ENCODE results near the gene ZNF438.
"Not testable (repeated sequence)": the region's sequence is repeated elsewhere in the genome, so short reads cannot be mapped to it uniquely, and the experiment has no call there.

ZNF438 gene, protein sequence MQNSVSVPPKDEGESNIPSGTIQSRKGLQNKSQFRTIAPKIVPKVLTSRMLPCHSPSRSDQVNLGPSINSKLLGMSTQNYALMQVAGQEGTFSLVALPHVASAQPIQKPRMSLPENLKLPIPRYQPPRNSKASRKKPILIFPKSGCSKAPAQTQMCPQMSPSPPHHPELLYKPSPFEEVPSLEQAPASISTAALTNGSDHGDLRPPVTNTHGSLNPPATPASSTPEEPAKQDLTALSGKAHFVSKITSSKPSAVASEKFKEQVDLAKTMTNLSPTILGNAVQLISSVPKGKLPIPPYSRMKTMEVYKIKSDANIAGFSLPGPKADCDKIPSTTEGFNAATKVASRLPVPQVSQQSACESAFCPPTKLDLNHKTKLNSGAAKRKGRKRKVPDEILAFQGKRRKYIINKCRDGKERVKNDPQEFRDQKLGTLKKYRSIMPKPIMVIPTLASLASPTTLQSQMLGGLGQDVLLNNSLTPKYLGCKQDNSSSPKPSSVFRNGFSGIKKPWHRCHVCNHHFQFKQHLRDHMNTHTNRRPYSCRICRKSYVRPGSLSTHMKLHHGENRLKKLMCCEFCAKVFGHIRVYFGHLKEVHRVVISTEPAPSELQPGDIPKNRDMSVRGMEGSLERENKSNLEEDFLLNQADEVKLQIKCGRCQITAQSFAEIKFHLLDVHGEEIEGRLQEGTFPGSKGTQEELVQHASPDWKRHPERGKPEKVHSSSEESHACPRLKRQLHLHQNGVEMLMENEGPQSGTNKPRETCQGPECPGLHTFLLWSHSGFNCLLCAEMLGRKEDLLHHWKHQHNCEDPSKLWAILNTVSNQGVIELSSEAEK

DNA sequence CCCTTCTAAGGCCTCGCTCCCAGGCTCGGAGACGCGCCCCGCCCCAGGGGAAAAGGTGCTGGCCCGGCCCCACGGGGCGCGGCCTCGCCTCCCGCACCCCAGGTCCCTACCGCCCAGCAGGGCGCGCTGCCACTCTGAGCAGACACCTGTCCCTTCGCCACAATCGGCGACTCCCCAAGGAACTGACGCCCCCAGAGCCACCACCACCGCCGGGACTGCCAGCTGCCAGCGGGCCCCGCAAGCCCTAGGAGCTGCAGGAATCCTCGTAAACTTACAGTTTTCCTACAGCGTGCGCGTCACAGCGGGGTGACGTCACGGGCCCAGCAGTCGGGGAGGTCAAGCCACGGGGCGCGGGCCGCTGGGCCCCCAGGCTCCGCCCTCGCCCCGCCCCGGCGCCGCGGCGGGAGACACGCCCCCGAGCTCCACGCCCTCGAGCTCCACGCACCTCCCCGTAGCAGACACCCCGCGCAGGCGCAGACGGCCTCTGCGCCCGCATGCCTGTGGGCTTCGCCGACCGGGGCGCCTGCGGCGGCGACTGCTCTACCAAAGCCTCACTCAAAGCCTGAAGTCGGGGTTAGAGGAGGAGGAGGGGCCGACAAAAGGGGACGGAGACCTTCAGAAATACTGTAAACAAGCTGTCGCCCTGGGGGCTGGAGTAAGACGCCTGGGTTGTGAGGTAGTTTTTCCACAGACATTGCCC lies at the start of gene ZNF438:
Gene ZNF438, minus strand, starts transcription at position 308 of the 700 bp plus-strand sequence. CDS start 154,831 bp downstream, outside the sequence.
- peak; percentile 97 for DNase-seq

DNA sequence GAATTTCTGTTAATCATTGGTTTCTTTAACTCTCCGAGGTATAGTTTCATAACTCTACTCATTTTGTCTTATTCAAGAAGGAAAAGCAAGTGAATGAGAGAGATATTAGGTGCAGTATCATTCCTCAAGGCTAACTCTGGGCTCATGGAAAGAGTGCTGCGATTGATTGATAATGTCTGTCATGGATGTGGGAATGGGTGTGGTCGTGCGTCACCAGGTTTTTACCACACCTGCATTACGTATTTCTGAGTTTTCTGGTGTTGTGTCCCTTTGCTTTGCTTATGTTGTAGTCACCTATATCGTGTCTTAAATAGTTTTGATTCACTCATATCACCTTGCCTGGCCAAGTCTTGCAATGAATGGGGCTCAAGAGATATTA lies 44.9 kb upstream of the ZNF438 start:
- DNase-seq: no peak

DNA sequence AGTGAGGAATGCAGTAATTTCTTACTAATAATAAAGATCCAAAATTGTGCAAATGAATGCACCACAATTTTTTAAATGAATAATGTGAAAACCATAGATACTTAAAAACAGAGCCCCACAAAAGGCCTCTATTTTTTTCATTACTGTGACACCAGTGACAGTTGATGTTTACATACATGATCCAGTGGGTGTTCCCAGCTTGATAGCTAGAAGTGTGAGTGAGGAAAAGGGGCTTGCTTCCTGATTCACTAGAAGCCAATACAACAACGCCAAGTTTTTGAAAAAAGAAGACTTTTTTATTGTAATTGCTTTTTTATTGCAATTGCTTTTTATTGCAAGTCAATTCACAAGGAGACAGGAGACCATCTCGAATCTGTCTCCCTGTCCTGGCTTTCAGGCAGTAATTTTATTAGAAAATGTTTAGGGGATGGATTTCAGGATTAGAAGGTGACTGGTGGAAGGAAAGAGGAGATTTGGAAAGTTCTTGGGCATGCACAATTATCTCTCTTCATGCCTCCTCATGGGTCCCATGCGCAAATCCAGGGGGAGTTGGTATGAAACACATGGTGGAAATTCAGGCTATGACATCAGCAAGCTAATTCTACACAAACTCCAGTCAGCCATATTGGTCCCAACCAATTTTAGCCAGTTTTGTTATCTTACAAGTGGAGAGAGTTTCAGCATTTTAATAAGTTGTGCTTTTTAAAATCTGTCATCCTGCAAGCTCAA lies 44.4 kb upstream of the ZNF438 start:
- DNase-seq: no peak

DNA sequence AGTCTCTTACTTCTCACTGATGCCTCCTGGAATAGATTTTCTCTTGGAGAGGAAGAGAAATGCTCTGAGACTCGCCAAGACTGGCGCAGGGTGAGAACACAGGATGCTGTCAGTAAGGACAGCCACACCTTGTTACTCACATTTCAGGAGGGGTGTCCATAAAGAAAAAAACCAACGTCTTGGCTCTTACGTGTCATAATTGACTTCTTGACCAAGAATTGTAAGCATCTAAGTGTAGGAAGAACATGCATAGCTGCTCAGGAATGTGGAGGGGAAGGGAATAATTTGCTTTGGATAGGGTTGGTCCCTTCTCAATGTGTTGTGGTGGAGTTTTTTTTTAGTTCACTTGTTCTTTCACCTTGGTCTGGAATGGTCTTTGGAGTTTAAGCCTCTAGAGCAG lies 43.8 kb upstream of the ZNF438 start:
- DNase-seq: no peak

DNA sequence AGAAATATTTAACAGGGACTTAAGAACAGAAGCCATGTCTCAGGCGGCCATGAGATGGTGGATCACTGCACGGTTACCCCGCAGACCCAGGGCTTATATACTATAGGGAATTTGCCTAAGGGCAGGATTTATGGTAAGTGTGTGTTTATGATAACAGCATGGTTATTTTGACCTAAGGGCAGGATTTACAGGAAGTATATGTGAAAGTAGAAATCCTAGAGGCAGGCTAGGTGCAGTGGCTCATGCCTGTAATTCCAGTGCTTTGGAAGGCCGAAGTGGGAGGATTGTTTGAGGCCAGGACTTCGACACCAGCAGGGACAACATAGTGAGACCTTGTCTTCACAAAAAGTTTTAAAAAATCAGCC lies 43.0 kb upstream of the ZNF438 start:
- DNase-seq: no peak

DNA sequence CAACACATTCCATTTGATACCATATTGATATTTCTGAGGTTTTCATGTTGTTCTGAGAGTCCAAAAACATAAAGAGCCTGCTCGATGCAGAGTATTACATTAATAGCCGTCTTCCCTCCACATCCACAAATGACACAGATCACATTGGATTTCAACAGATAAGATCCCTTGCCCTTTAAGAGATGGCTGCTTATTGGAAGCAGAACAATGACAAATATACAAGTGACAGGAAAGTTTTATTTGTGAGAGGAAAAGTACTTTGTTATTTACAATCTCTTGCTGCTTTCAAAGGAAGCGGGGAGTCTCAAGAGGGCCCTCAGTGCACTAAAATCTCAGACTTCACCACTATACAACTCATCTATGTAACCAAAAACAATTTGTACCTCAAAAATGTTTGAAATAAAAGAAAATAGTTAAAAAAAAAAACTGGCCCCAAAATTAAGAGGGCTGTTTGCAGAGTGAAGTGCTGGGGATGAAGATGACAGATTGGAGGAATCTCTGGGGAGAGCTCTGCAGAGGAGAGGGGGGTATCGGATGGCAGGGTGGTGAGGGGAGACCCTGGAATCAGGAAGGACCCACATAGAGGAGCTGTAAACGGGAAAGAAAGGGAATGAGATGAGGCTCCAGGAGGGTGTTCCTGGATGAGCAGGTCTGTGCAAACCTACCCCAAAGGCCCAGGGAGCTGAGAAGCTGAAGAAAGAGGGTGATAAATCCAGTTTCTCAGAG lies 42.5 kb upstream of the ZNF438 start:
- DNase-seq: no peak

DNA sequence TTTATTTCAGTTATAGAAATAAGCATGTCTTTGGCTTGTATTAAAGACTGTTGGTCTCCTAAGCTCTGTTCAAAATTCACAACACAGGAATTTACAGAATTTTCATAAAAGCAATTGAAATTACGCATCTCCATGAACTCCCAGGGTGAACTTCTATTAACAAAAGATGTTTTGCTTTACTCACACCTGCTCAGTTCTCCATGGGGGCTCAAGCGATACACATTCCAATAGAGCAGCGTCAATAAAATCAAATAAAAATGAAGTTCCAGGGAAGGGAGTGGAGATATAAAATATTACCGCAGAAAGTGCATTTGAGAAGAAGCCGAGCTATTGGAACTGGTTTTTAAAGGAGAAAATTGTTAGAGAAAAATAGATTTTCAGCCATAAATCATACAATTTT lies 41.5 kb upstream of the ZNF438 start:
- DNase-seq: no peak

DNA sequence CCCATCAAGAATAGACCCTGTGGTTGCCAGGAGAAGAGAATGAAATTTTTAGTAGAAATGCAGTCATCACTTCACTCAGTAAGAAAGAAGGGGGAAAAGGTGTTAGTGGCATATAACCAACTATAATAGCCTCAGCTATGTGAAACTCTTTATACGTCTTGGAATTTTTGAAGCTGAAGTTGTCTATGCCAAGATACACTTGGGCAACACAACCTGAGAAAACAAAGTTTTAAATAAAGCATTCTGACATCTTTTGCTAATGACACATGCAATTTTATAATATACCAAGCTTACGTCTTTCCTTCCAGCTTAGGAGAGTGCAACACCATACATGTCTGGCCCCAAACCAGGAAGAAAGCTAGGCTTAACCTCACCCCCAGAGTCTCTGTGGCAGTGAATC lies 40.8 kb upstream of the ZNF438 start:
- no peak for DNase-seq

DNA sequence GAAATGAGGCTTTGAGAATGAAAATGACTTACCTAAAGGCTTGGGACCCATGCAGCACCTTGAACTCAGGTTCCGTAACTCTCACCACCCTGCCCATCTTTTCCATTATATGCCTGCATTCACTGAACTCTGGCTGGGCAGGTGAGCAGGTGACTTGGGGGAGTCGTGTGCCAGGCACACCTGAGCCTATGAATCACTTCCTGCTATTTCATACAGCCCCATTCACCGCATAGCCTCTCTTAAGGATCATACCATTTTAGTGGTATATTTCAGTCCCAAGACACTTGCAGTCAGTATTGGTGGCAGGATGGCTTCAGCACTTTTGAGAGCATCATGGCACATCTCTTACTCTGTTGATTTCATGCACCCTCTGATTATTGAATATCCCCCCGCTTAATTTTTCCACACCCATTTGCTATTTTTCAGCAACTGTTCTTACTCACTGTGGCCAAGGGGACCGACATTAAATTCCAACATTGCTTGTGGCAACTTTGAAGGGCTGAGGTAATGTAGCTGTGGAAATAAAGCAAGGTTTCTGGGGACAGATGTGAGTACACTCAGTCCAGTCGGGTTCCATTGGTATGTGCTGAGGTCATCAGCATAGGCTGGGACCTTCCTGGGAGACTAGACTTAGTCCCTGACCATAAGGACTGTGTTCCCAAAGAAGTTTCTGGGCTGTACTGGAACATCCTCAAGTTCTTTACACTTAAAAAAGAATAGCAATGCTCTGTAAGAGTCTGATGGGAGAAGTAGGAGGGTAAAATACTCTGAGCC lies 39.8 kb upstream of the ZNF438 start:
- DNase-seq: no peak

DNA sequence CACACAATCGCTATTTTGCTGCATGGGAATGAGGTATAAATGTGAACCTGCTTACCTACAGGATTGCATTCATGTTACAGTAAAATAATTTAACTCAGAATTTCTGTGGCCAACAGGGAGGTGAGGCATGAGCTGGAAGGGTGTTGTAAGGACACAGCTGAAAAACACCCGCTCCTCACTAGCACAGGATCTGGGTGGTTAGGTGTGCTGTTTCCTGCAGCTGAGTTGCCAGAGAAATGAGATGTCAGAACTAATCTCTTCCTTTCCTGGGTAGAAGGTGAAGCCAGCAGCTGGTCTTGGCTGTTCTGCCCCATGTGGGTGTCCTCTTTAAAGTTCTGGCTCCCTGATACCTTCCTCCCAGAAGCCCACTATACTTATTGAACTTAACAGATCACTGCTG lies 39.0 kb upstream of the ZNF438 start:
- DNase-seq: no peak

DNA sequence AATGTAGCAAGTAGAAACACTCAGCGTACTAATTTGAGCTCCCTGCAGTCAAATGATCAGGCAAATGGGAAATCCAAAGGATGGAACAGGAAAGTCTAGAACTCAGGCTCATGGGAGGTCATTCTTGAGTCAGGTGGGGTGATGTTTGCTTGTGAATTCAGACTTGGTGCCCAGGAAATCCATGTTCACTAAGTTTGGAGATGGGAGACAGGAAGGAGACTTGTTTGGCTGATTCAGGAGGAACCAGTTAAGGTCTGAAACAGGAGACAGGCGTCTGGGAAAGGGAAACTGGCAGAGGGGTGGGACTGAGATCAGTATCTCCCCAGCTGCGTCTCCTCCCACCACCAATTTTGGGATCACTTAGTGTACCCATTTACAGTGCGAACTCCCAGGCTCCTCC lies 38.4 kb upstream of the ZNF438 start:
- no peak for DNase-seq

DNA sequence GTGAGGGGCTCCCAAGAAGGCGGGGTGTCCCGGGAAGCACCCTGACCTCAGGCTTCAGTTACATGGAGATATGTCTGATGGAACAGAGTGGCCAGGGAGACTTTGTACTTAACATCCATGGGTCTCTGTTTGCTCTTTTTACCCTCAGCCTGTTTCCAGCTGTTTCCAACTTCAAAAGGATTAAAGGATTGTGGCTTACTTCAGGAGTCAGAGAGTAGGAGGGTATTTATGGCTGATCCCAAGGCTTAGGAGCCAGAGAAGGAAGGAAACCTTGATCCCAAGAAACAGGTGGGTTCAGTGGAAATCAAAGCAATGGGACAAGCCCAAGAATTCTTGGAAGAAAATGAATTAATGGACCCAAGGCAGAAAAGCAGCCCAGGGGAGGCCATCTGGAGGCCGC lies 37.7 kb upstream of the ZNF438 start:
- DNase-seq: no peak

DNA sequence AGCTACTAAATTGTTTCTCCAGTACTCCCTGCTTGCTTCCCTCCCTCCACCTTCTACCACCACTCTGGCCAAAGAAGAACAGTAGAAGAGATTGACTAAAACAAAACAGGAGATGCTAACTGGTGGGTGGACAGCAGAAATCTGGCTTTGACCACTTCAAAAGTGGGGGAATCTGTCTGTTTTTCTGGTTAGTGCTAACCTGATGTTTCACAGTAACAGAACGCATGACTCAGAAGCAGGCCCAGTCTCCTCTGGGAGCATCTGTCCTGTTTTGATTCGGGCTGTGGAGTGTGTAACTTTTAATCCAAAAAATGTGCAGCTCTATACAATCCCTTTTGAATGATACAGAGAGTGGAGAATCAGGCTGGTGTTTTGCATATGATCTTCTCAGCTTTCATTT lies 32.7 kb upstream of the ZNF438 start:
- DNase-seq: no peak

DNA sequence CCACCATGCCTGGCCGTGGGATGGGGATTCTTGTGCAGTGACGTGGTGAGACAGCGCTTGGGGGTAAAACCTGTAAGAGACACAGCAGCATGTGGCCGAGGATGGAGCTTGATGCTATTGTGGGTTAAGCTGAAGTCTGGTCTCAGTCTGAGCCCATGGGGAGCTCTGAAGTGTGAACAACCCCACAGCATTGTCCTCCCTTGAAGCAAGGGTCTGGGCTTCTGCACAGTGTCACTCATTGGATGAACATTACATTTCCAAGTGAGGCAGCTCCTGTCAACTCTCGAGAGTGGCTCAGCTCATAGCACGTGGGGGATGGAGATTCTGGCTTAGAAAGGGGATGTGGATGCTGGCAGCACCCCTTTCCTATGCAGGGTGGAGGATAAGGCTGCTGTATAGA lies 32.2 kb upstream of the ZNF438 start:
- no peak for DNase-seq

DNA sequence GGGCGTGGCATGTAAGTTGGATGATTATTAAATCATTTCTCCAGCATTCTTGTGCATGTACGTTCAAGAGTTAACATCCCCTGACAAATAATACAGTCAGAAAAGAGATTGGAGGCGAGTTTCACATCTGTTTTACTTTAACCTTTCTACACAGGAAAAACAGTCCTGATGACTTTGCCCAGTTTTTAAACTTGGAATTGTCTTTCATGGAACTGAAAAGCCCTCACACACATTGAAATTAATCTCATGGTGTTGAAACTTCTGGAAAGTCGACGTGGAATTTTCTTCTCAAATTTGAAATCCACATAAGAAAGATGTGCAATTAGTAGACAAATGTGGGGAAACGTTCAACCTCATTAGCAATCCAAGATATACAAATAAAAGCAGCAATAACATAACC lies 31.2 kb upstream of the ZNF438 start:
- DNase-seq: no peak

DNA sequence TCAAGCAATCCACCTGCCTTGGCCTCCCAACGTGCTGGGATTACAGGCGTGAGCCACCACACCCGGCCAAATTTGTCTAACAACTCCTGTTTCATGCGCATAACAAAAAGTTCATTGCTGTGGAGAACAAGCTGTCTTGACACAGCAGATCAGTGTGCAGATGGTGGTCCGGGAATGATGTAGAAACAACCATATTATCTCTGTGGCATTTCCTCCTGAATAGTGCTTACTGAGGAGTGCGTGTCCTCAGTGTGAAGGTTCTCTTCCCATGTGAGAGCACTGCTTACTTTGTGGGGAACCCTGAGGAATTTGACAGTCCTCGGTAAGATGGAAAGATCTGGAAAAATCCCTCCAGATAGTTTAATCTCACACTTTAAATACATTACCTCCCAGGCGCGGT lies 30.3 kb upstream of the ZNF438 start:
- DNase-seq: no peak

DNA sequence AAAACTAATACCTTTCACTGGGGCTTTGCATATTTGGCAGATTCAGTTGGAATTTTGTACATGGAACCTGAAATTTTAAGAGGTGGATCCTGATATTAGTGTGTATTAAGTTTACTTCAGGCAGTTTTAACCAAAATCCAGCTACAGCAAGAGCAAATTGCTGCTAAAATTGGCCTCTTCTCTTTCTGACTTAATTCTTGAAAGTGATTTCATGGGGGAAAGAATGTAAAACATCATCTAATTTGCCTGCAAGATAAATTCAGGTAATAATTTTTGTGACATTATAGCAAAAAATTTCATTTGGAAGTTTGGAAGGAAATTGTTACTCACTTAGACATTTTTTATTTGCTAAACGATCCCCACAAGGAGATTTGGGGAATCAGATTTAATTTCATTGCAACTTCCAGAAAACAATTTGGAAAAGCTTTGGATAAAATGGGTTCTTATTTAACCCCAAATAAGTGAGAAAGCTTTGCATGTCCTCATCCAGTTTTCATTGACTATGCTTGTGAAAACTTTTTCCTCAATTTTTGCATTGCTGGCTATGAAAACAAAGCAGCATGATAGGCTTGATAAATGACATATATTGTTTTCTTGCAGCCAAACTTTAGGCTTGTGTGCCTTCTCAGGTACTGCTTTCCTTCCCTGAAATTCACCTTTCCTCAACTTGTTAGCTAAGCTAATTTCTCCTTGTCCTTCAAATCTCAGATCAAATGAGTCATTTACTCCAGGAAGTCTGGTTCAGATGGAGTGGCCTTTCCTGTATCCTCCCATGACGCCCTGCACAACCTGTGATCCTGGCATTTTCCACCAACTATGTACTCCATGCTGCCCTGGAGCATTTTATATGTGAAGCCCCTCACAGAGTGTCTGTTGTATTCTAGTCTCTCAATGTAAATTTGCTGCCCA lies 27.4 kb upstream of the ZNF438 start:
- DNase-seq: no peak

DNA sequence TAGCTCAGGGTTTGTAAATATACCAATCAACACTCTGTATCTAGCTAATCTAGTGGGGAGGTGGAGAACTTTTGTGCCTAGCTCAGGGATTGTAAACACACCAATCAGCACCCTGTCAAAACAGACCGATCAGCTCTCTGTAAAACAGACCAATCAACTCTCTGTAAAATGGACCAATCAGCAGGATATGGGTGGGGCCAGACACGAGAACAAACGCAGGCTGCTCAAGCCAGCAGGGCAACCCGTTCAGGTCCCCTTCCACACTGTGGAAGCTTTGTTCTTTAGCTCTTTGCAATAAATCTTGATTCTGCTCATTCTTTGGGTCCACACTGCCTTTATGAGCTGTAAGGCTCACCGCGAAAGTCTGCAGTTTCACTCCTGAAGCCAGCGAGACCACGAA lies 25.0 kb upstream of the ZNF438 start:
- not testable (repeated sequence) for DNase-seq

DNA sequence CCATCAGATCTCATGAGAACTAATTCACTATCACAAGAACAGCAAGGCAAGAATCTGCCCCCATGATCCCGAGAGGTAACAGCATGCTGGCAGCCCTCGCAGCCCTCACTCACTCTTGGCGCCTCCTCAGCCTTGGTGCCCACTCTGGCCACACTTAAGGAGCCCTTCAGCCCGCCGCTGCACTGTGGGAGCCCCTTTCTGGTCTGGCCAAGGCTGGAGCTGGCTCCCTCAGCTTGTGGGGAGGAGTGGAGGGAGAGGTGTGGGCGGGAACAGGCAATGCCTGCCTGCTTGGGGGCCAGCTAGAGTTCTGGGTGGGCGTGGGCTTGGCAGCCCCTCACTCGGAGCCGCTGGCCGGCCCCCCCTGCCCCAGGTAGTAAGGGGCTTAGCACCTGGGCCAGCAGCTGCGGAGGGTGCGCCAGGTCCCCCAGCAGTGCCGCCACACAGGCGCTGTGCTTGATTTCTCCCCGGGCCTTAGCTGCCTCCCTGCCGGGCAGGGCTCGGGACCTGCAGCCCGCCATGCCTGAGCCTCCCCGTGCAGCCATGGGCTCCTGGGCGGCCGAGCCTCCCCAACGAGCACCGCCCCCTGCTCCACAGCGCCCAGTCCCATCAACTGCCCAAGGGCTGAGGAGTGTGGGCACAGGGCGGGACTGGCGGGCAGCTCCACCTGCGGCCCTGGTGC lies 24.0 kb upstream of the ZNF438 start:
- DNase-seq: no peak

DNA sequence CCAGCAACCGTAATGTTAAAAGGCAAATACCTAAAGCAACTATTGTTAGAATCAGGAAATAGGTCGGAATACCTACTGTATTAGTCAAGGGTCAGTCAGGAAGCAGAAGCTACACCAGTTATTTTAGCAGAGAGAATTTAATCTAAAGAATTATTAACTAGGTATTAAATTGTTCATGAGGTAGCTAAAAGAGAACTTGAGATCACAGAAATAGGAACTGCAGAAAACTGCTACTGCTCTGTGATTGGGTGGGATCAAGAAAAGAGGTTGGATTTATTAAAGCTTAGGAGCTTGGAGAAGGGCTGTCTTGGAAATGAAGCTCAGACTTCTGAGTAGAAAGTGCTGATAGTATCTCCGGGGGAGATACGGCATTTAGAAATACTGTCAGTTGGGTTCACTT lies 20.0 kb upstream of the ZNF438 start:
- no peak for DNase-seq
